Astrocyte of the spinal cord (primary cell): Measurements from ENCODE around the gene ADPRS.
A peak's percentile ranks its signal among the peaks of the same experiment; 100 is the strongest.

Experiments used
- DNase-seq: peaks from one replicate; pipeline ENCODE4 v3.0.0; 2011; ENCODE audit warnings: low read depth, low spot score
- H3K4me3 ChIP-seq: 2 replicates; pipeline ENCODE4 v1.5.1; 2011; ENCODE audit warnings: low read depth, mild to moderate bottlenecking, low read length, moderate library complexity
- in situ Hi-C: cut with HindIII; loops from 2 replicates; pipeline ENCODE4 v1.10.0; 2017; ENCODE audit warnings: low sequenced_read_pairs
- TF ChIP-seq, protein P1 (sequence below): IDR thresholded peaks from 2 replicates; pipeline ENCODE4 v1.5.1; 2012; ENCODE audit warnings: low read depth, mild to moderate bottlenecking, low read length, inconsistent platforms

ADPRS gene

DNA sequence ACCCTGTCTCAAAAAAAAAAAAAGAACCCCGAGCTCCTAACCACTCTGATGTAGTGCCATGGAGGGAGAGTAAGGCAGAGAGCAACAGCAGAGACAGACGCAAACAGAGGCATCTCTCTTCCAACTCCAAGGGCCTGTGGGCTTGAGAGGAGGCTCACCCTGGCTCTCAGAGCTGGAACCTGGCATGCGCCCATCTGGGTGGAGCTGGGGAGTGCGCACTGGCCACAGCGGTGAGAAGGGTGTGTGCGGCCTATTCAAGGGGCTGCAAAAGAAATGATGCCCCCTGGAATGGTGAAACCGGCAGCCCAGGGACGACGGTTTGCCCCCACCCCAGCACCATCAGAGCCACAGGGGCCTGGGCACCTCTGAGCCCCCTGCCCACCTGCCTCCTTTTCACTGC, 18.7 kb downstream of the ADPRS start:
- no peak for DNase-seq
- TF ChIP-seq, protein P1, sequence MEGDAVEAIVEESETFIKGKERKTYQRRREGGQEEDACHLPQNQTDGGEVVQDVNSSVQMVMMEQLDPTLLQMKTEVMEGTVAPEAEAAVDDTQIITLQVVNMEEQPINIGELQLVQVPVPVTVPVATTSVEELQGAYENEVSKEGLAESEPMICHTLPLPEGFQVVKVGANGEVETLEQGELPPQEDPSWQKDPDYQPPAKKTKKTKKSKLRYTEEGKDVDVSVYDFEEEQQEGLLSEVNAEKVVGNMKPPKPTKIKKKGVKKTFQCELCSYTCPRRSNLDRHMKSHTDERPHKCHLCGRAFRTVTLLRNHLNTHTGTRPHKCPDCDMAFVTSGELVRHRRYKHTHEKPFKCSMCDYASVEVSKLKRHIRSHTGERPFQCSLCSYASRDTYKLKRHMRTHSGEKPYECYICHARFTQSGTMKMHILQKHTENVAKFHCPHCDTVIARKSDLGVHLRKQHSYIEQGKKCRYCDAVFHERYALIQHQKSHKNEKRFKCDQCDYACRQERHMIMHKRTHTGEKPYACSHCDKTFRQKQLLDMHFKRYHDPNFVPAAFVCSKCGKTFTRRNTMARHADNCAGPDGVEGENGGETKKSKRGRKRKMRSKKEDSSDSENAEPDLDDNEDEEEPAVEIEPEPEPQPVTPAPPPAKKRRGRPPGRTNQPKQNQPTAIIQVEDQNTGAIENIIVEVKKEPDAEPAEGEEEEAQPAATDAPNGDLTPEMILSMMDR: no peak
- H3K4me3 ChIP-seq: no peak overlapping the region
- in situ Hi-C loops: no loop called here

DNA sequence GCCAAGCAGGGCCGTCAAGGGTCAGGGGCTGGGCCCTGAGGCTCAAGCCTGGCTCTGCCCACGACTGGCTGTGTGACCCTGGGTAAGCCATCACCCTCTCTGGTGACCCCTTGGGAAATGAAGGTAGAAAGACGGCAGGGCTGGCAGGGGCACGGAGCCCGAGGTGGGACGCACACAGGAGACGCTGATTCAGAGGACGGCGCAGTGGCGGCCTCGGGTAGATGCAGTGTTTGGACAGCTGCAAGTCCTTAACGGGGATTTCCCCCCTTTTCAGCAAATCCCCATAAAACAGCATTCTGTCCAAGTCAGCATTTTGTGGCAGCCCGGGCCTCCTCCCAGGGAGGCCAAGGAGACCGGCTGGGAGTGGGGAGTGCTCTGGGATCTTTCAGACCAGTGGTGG, 19.6 kb downstream of the ADPRS start:
- no peak overlapping the region for H3K4me3 ChIP-seq
- TF ChIP-seq, protein P1: no peak
- peak; percentile 68 for DNase-seq

DNA sequence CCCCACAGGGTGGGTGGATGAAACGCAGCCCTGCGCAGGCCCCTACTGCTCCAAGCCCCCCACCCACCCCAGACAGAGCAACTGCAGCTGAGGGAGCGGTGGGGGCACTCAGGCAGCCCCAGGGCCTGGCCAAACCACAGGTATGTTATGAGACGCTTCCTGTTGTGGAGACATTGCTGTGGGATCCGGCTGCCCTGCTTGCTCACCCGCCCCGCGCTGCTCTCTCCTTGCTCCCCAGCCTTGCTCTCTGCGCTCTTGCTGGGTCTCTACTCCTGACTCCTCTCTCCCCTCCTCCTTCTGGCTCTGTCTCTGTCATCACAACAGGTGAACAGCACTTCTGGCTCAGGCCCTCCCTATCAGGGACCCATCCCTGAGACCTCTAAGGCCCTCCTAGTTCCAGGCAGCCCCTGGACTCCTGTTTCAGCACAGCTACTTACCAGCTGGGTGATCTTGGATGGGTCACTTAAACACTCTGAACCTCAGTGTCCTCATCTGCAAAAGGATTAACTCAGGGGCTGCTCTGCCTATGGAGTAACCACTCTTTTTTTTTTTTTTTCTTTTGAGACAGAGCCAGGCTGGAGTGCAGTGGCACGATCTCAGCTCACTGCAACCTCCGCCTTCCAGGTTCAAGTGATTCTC, 20.5 kb downstream of the ADPRS start:
- TF ChIP-seq, protein P1: no peak
- in situ Hi-C loops: no loop called here
- peak; percentile 82 for DNase-seq
- no peak overlapping the region for H3K4me3 ChIP-seq

More for the DNA sequence above, 19.6 kb downstream of the ADPRS start:
- in situ Hi-C loops: no loop called here

DNA sequence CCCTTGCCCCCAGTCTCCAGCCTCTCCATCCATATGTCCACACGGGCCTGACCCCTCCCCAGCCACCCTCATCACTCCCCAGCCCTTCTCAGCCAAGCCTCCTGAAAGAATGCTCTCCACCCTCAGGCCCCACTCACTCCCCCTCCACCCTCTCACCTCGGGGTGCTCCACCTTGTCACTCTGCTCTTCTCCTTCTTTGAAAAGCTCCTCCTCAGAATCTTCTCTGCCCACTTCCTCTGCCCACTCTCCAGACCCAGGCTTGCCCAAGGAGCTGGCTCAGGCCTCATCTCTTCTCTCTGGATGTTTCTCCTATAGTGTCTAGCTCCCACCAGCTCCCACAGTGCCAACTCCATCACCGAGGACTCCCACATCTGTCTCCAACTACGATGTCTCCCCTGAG, 22.5 kb downstream of the ADPRS start:
- DNase-seq: no peak
- TF ChIP-seq, protein P1: no peak
- in situ Hi-C loops: no loop called here
- H3K4me3 ChIP-seq: no peak overlapping the region

DNA sequence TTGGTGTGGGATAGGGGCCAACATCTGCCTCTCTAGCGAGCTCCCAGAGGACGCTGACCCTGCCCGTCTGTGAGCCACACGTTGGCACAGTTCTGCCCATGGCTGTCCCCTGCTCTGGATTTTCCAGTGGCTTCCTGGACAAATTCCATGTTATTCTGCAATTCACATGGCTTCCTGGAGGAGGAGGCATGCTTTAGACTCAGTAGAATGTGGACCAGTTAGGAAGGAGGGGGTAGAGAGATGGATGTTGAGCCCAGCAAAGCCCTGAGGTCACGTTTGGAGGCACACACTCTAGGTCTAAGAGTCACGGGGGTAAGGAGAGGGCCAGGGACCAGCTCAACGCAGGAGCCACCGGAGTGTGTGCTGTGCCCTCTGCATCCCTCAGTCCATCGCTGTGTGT, 24.1 kb downstream of the ADPRS start:
- in situ Hi-C loops: no loop called here
- no peak for DNase-seq
- H3K4me3 ChIP-seq: no peak overlapping the region
- TF ChIP-seq, protein P1: no peak

DNA sequence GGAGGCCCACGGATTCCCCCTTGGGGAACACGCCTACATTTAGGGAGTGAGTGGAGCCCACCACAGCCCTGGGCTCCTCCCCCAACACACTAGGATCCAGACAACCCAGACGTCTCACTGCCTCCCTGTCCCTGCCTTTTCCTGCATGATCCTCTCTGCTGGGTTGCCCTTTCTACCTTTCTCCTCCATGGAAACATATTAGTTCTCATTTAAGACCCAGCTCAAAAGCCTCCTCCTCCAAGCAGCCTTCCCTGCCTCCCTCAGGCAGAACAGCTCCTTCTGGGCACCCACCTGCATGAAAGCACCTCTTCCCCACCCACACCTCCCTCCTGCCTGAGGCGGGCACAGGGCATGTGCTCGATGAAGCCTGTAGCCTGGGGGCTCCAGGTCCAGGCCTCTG, 25.7 kb downstream of the ADPRS start:
- H3K4me3 ChIP-seq: no peak overlapping the region
- TF ChIP-seq, protein P1: no peak
- DNase-seq: no peak
- in situ Hi-C loops: no loop called here
